ENCODE data around the gene FNBP1L. TPM values are rescaled to one million over a fixed set of nuclear protein-coding genes. Genes with fewer than 3 reads are reported as not detected.

Gene FNBP1L
- total RNA-seq, 2 experiments from 2014 or later, result 0.13 TPM

DNA sequence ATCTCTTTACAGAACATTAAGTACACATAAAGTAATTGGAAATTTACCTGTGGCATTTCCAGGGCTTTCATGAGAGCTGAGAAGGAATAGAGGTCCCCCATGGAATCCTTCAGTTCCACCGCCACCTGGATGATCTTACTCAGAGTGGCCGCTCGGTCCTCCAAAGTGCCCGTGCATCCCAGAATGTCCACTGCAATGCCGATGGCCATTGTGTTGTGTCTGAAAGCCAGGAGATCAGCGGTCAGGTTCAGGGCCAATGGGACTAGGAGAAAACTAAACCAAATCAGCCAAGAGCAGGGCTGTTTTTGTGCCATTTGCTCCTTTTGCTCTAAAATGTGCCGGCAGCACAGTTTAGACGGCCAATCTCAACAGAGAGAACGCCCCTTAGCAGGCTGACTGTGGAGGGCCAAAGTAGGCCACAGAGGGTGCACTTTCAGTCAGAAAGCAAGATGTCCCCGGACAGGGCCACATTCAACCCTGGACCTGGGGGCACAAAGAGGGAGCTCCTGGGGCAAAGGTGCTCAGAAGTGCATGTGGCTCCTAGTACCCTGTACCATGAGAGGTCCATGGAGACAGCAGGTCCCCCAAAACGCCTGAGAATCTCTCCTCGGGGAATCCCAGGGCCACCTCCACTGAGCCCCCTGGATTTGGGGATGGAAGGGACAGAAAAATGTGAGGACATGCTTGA lies 123.8 kb downstream of the FNBP1L start:
- H3K9me2 ChIP-seq (ENCODE audit: insufficient read depth, low read length), result no peaks in the 10 kb centered on the region
- TF ChIP-seq, protein P1, sequence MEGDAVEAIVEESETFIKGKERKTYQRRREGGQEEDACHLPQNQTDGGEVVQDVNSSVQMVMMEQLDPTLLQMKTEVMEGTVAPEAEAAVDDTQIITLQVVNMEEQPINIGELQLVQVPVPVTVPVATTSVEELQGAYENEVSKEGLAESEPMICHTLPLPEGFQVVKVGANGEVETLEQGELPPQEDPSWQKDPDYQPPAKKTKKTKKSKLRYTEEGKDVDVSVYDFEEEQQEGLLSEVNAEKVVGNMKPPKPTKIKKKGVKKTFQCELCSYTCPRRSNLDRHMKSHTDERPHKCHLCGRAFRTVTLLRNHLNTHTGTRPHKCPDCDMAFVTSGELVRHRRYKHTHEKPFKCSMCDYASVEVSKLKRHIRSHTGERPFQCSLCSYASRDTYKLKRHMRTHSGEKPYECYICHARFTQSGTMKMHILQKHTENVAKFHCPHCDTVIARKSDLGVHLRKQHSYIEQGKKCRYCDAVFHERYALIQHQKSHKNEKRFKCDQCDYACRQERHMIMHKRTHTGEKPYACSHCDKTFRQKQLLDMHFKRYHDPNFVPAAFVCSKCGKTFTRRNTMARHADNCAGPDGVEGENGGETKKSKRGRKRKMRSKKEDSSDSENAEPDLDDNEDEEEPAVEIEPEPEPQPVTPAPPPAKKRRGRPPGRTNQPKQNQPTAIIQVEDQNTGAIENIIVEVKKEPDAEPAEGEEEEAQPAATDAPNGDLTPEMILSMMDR (conservative IDR thresholded peaks at IDR 0.05; ENCODE audit: low read length), result no peak
- no peak for TF ChIP-seq EZH2phosphoT487 (IDR thresholded peaks at IDR 0.05; ENCODE audit: borderline replicate concordance, low read depth, low read length)
- H3K79me2 ChIP-seq (ENCODE audit: insufficient read depth, low read depth, low read length), result no peaks in the 10 kb centered on the region
- no peak overlapping the region for H3K27ac ChIP-seq (ENCODE audit: low read depth, low read length, poor library complexity, severe bottlenecking)
- CTCF ChIA-PET (ENCODE audit: unreplicated experiment), result no interaction called here
- DNase-seq (ENCODE audit: low spot score), result no peak
- H3K4me1 ChIP-seq (ENCODE audit: insufficient read depth, low read length, poor library complexity, severe bottlenecking), result no peaks in the 10 kb centered on the region
- no peaks in the 10 kb centered on the region for H3K9me3 ChIP-seq (ENCODE audit: low read length)
- no TSS peak for BruUV-seq (replicated peaks)
- H3K4me2 ChIP-seq (ENCODE audit: low read length), result no peak overlapping the region
- no peak overlapping the region for H3K4me3 ChIP-seq (ENCODE audit: low read depth, low read length, poor library complexity, severe bottlenecking)
- POLR2A ChIA-PET, result interaction anchor here (0.5 to 0.7 kb wide), 2 partner anchors 1072 to 1656 kb away, joined by 3 read pairs; no protein-coding TSS in a partner anchor
- H2AFZ ChIP-seq (ENCODE audit: low read length), result no peak overlapping the region
- intact Hi-C loops (cut with micrococcal nuclease; ENCODE audit: unreplicated experiment), result no loop called here
- no peaks in the 10 kb centered on the region for H4K20me1 ChIP-seq (ENCODE audit: insufficient read depth, low read length)
- peaks cover 69% of the 10 kb centered on the region for H3K36me3 ChIP-seq (ENCODE audit: insufficient read depth, low read length)

DNA sequence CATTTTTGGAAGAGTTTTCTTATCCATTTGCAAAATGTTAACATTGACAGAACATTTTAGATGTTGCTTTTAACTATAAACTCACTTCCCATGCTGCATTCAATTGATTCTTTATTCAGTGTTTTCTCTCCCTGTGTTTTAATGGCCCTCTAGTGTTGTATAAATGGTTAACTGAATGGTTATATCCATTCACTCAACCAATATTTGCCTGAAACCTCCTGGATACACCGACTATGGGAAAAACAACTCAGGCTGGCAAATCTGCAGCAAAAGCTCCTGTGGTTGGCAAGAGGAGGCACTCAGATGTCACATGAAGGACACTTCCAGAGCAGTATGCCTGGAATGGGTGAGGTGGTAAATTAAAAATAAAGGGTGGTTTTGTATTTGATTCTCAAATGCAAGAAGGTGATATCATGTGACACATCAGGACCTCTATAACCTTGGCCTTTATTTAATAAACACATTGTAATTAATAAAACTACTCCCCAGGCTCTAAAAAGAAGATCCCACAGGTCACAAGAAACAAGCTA lies 126.1 kb downstream of the FNBP1L start:
- no TSS peak for BruUV-seq (replicated peaks)
- H3K27ac ChIP-seq (ENCODE audit: low read depth, low read length, poor library complexity, severe bottlenecking), result no peak overlapping the region
- H3K4me1 ChIP-seq (ENCODE audit: insufficient read depth, low read length, poor library complexity, severe bottlenecking), result no peaks in the 10 kb centered on the region
- ChIA-PET POLR2A (no interaction called here), CTCF (ENCODE audit: unreplicated experiment) (no interaction called here)
- H4K20me1 ChIP-seq (ENCODE audit: insufficient read depth, low read length), result no peaks in the 10 kb centered on the region
- H2AFZ ChIP-seq (ENCODE audit: low read length), result no peak overlapping the region
- no peak for TF ChIP-seq EZH2phosphoT487 (IDR thresholded peaks at IDR 0.05; ENCODE audit: borderline replicate concordance, low read depth, low read length)
- H3K36me3 ChIP-seq (ENCODE audit: insufficient read depth, low read length), result peaks cover 50% of the 10 kb centered on the region; the same call in 1 of the 2 replicates
- intact Hi-C loops (cut with micrococcal nuclease; ENCODE audit: unreplicated experiment), result no loop called here
- H3K79me2 ChIP-seq (ENCODE audit: insufficient read depth, low read depth, low read length), result no peaks in the 10 kb centered on the region
- no peak for DNase-seq (ENCODE audit: low spot score)
- H3K4me3 ChIP-seq (ENCODE audit: low read depth, low read length, poor library complexity, severe bottlenecking), result no peak overlapping the region
- H3K4me2 ChIP-seq (ENCODE audit: low read length), result no peak overlapping the region
- H3K9me2 ChIP-seq (ENCODE audit: insufficient read depth, low read length), result no peaks in the 10 kb centered on the region
- H3K9me3 ChIP-seq (ENCODE audit: low read length), result no peaks in the 10 kb centered on the region

GRCh38 chr1:93574511-93574910 lies 126.6 kb downstream of the FNBP1L start:
- H3K79me2 ChIP-seq (ENCODE audit: insufficient read depth, low read depth, low read length), result no peaks in the 10 kb centered on the region
- BruUV-seq (replicated peaks), result no TSS peak
- intact Hi-C loops (cut with micrococcal nuclease; ENCODE audit: unreplicated experiment), result no loop called here

More at GRCh38 chr1:93574511-93574910, 126.6 kb downstream of the FNBP1L start:
- H3K9me3 ChIP-seq (ENCODE audit: low read length), result no peaks in the 10 kb centered on the region
- no peaks in the 10 kb centered on the region for H3K4me1 ChIP-seq (ENCODE audit: insufficient read depth, low read length, poor library complexity, severe bottlenecking)
- TF ChIP-seq, protein P1 (conservative IDR thresholded peaks at IDR 0.05; ENCODE audit: low read length), result no peak
- no peak for TF ChIP-seq EZH2phosphoT487 (IDR thresholded peaks at IDR 0.05; ENCODE audit: borderline replicate concordance, low read depth, low read length)
- no peak overlapping the region for H3K27ac ChIP-seq (ENCODE audit: low read depth, low read length, poor library complexity, severe bottlenecking)
- no peak for DNase-seq (ENCODE audit: low spot score)
- ChIA-PET CTCF (ENCODE audit: unreplicated experiment) (no interaction called here), POLR2A (no interaction called here)
- no peak overlapping the region for H3K4me3 ChIP-seq (ENCODE audit: low read depth, low read length, poor library complexity, severe bottlenecking)
- H3K36me3 ChIP-seq (ENCODE audit: insufficient read depth, low read length), result peaks cover 49% of the 10 kb centered on the region; the same call in 1 of the 2 replicates
- no peaks in the 10 kb centered on the region for H3K9me2 ChIP-seq (ENCODE audit: insufficient read depth, low read length)
- H2AFZ ChIP-seq (ENCODE audit: low read length), result no peak overlapping the region
- H4K20me1 ChIP-seq (ENCODE audit: insufficient read depth, low read length), result no peaks in the 10 kb centered on the region
- no peak overlapping the region for H3K4me2 ChIP-seq (ENCODE audit: low read length)

All from OCI-LY7 (cell line).